BJ (cell line): ENCODE data around the gene ATP6V1F. TPM values are rescaled to one million over a fixed set of nuclear protein-coding genes. Genes with fewer than 3 reads are reported as not detected.

ENCODE experiments used
- CTCF ChIA-PET: fragments of 350-600 bp; formaldehyde crosslinking; extraction: SDS; loops from one replicate; lab custom pipeline; 2021; ENCODE audit warnings: antibody characterized with exemption, inconsistent platforms; lab: Yijun Ruan, JAX
- POLR2A ChIA-PET: fragments of 300-600 bp; sonication (Branson Sonifier 250); formaldehyde crosslinking; extraction: SDS; loops from one replicate; lab custom pipeline; 2021; ENCODE audit warnings: antibody characterized with exemption; lab: Charles Lee
- DNase-seq: peaks from one replicate; pipeline ENCODE4 v3.0.0-alpha.2; 2011; ENCODE audit warnings: low read depth
- H3K27me3 ChIP-seq: 2 replicates; pipeline ENCODE4 v1.6.0; 2011; ENCODE audit warnings: low read length; ENCODE audit not compliant: control insufficient read depth, insufficient read depth
- H3K36me3 ChIP-seq: 2 replicates; pipeline ENCODE4 v1.5.1; 2011; ENCODE audit warnings: low read length; ENCODE audit not compliant: control insufficient read depth, insufficient read depth
- H3K4me3 ChIP-seq: 2 replicates; pipeline ENCODE4 v1.5.1; 2011; ENCODE audit warnings: low read depth, mild to moderate bottlenecking, control low read depth, low read length
- CTCF ChIP-seq: IDR thresholded peaks from 2 replicates; pipeline ENCODE4 v1.5.1; 2011; ENCODE audit warnings: low read depth, mild to moderate bottlenecking, control low read depth, inconsistent platforms, low read length, moderate library complexity; ENCODE audit not compliant: insufficient read depth
- polyA plus RNA-seq: library from polyadenylated mRNA; depleted of rRNA; stranded (reverse); fragments of >200 nt; gene quantifications from 2 replicates; pipeline ENCODE4 v1.2.3, GENCODE V29; 2011

The ATP6V1F gene
- polyA plus RNA-seq, 1 experiment = 198 TPM

- DNase-seq = no peak
- POLR2A ChIA-PET = no interaction called here
- TF ChIP-seq CTCF = peak; percentile 86
- no peak overlapping the region for H3K4me3 ChIP-seq
- no peaks in the 10 kb centered on the region for H3K27me3 ChIP-seq
- H3K36me3 ChIP-seq = peaks cover 94% of the 10 kb centered on the region
- CTCF ChIA-PET = interaction anchor here (0.6 to 3.9 kb wide), 8 partner anchors 8 to 409 kb away, joined by 3 to 30 read pairs (median 4); partner anchors contain the start of gene ATP6V1F
Observed at GRCh38 chr7:128841921-128842673, 20.6 kb upstream of the ATP6V1F start.

DNA sequence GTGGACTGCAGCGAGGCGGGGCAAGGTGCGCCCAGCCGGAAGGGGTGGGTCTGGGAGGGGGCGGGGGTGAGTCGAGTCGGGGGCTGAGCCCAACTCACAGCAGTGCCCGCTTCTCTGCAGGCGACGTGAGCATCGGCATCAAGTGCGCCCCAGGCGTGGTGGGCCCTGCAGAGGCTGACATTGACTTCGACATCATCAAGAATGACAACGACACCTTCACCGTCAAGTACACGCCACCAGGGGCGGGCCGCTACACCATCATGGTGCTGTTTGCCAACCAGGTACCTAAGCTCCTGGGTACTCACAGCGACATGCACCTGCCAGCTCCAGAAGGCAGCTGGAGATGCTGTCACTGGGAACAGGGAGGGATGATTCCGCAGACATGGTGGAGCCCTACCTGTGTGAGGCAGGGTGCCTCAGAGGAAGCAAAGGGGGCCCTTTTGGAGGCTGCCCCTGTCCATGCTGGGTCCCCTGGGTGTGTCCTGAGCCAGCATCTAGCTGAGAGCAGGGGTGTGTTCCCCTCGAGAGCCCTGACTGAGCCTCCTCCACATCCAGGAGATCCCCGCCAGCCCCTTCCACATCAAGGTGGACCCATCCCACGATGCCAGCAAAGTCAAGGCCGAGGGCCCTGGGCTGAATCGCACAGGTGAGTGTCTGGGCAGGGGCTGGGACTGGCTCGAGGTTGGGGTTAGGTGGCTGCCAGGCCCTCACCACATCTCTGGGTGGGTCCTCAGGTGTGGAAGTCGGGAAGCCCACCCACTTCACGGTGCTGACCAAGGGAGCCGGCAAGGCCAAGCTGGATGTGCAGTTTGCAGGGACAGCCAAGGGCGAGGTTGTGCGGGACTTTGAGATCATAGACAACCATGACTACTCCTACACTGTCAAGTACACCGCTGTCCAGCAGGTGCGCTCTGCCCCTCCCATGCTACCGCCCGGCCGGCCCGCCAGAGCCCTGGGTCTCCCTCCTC, 19.7 kb upstream of the ATP6V1F start:
- no peak for DNase-seq
- no peak for TF ChIP-seq CTCF
- Histone ChIP-seq H3K4me3 (no peak overlapping the region), H3K36me3 (peaks cover 92% of the 10 kb centered on the region), H3K27me3 (no peaks in the 10 kb centered on the region)
- CTCF ChIA-PET = interaction anchor here (0.6 to 3.9 kb wide), 8 partner anchors 7 to 410 kb away, joined by 3 to 30 read pairs (median 4); partner anchors contain the start of gene ATP6V1F
- POLR2A ChIA-PET = no interaction called here

GRCh38 chr7:128843938-128844621, 18.6 kb upstream of the ATP6V1F start:
- POLR2A ChIA-PET = no interaction called here
- CTCF ChIA-PET = interaction anchor here (2.5 to 3.9 kb wide), 2 partner anchors 11 to 19 kb away, joined by 15 to 30 read pairs; partner anchors contain the start of gene ATP6V1F
- Histone ChIP-seq H3K4me3 (no peak overlapping the region), H3K36me3 (peaks cover 91% of the 10 kb centered on the region), H3K27me3 (no peaks in the 10 kb centered on the region)
- DNase-seq = no peak
- TF ChIP-seq CTCF = no peak

- no peak for TF ChIP-seq CTCF
- Histone ChIP-seq H3K27me3 (no peaks in the 10 kb centered on the region), H3K36me3 (peaks cover 90% of the 10 kb centered on the region), H3K4me3 (no peak overlapping the region)
- POLR2A ChIA-PET = no interaction called here
- no peak for DNase-seq
- CTCF ChIA-PET = no interaction called here
Observed at GRCh38 chr7:128844777-128845311, 17.8 kb upstream of the ATP6V1F start.
